Neuronal stem cell (in vitro differentiated cells): ENCODE results near the gene KCNE4.

Source experiments
- DNase-seq: peaks from one replicate; pipeline ENCODE4 v3.0.0-alpha.2; 2013; ENCODE audit warnings: low spot score
- H2AFZ ChIP-seq: one replicate; pipeline ENCODE4 v1.6.1; 2013; ENCODE audit warnings: mild to moderate bottlenecking, low read length, inconsistent platforms
- H2AK5ac ChIP-seq: 2 replicates; pipeline ENCODE4 v1.6.1; 2013; ENCODE audit warnings: low read depth, mild to moderate bottlenecking, inconsistent platforms, low read length, moderate library complexity, mixed read lengths
- H2BK120ac ChIP-seq: 2 replicates; pipeline ENCODE4 v1.6.1; 2013; ENCODE audit warnings: low read depth, mild to moderate bottlenecking, inconsistent platforms, low read length, moderate library complexity, mixed read lengths
- H2BK12ac ChIP-seq: one replicate; pipeline ENCODE4 v1.6.1; 2013; ENCODE audit warnings: low read length, inconsistent platforms
- H2BK15ac ChIP-seq: 2 replicates; pipeline ENCODE4 v1.6.1; 2013; ENCODE audit warnings: mild to moderate bottlenecking, low read length, inconsistent platforms, mixed read lengths
- H2BK5ac ChIP-seq: one replicate; pipeline ENCODE4 v1.6.1; 2013; ENCODE audit warnings: inconsistent platforms, mild to moderate bottlenecking, low read length, moderate library complexity
- H3K14ac ChIP-seq: one replicate; pipeline ENCODE4 v1.6.1; 2013; ENCODE audit warnings: low read length, inconsistent platforms
- H3K18ac ChIP-seq: 2 replicates; pipeline ENCODE4 v1.6.1; 2013; ENCODE audit warnings: low read length, inconsistent platforms
- H3K23ac ChIP-seq: 2 replicates; pipeline ENCODE4 v1.6.1; 2013; ENCODE audit warnings: low read depth, mild to moderate bottlenecking, mixed read lengths, low read length, inconsistent platforms; ENCODE audit not compliant: poor library complexity
- H3K27ac ChIP-seq: replicated peaks from 3 replicates; pipeline ENCODE4 v1.5.1; 2013; ENCODE audit warnings: low read length, inconsistent platforms
- H3K27me3 ChIP-seq, 3 experiments: 2 replicates each; pipeline ENCODE4 v1.6.1; 2013; ENCODE audit warnings: low read length in 3 of 3, mild to moderate bottlenecking in 2 of 3, inconsistent platforms in 1 of 3, low read depth in 1 of 3, mixed read lengths in 1 of 3, moderate library complexity in 1 of 3; ENCODE audit not compliant: control insufficient read depth in 3 of 3, insufficient read depth in 3 of 3
- H3K36me3 ChIP-seq, 2 donors: replicated peaks in 1 of 2; 2 replicates each; pipeline ENCODE4 v1.6.1; 2013; ENCODE audit warnings: low read length in 2 of 2; ENCODE audit not compliant: control insufficient read depth in 2 of 2, insufficient read depth in 2 of 2
- H3K4ac ChIP-seq: 2 replicates; pipeline ENCODE4 v1.6.1; 2013; ENCODE audit warnings: inconsistent platforms, mild to moderate bottlenecking, low read length, moderate library complexity
- H3K4me1 ChIP-seq, 2 donors: 1 replicate in 1 of 2; 2 replicates in 1 of 2; pipeline ENCODE4 v1.6.1; 2013; ENCODE audit warnings: low read length in 2 of 2, low read depth in 1 of 2; ENCODE audit not compliant: control insufficient read depth in 2 of 2, insufficient read depth in 1 of 2
- H3K4me2 ChIP-seq: one replicate; pipeline ENCODE4 v1.6.1; 2013; ENCODE audit warnings: mild to moderate bottlenecking, low read length, inconsistent platforms; ENCODE audit not compliant: insufficient read depth, poor library complexity, severe bottlenecking
- H3K4me3 ChIP-seq, 2 donors: 2 replicates each; pipeline ENCODE4 v1.5.1; 2013; ENCODE audit warnings: low read length in 2 of 2, mild to moderate bottlenecking in 2 of 2, inconsistent platforms in 1 of 2, moderate library complexity in 1 of 2
- H3K79me1 ChIP-seq: one replicate; pipeline ENCODE4 v1.6.1; 2013; ENCODE audit warnings: low read depth, mild to moderate bottlenecking, inconsistent platforms, low read length, moderate library complexity
- H3K9ac ChIP-seq: one replicate; pipeline ENCODE4 v1.6.1; 2013; ENCODE audit warnings: mild to moderate bottlenecking, low read depth, low read length, inconsistent platforms; ENCODE audit not compliant: poor library complexity
- H3K9me3 ChIP-seq, 2 donors: replicated peaks in 1 of 2; 2 replicates each; pipeline versions ENCODE3 to v1.6.1; 2013; ENCODE audit warnings: low read length in 2 of 2, mild to moderate bottlenecking in 2 of 2, inconsistent platforms in 1 of 2, low read depth in 1 of 2, mixed read lengths in 1 of 2, moderate library complexity in 1 of 2; ENCODE audit not compliant: control insufficient read depth in 2 of 2, insufficient read depth in 1 of 2
- H4K8ac ChIP-seq: one replicate; pipeline ENCODE4 v1.6.1; 2013; ENCODE audit warnings: low read depth, mild to moderate bottlenecking, inconsistent platforms, low read length, moderate library complexity
- H4K91ac ChIP-seq: one replicate; pipeline ENCODE4 v1.6.1; 2013; ENCODE audit warnings: low read length, low read depth, mild to moderate bottlenecking, inconsistent platforms; ENCODE audit not compliant: poor library complexity
- WGBS, 2 donors: extraction: QIAGEN DNeasy Blood & Tissue Kit; methylation state at CpG; one replicate each; pipeline ENCODE4 v1.1.7; 2013; ENCODE audit warnings: missing lambda C conversion rate in 2 of 2, mixed read lengths in 1 of 2; ENCODE audit not compliant: insufficient read length in 2 of 2, insufficient replicate concordance in 1 of 2; ENCODE audit errors: extremely low coverage in 2 of 2; 5-methylcytosine and 5-hydroxymethylcytosine counted together

The KCNE4 gene

DNA sequence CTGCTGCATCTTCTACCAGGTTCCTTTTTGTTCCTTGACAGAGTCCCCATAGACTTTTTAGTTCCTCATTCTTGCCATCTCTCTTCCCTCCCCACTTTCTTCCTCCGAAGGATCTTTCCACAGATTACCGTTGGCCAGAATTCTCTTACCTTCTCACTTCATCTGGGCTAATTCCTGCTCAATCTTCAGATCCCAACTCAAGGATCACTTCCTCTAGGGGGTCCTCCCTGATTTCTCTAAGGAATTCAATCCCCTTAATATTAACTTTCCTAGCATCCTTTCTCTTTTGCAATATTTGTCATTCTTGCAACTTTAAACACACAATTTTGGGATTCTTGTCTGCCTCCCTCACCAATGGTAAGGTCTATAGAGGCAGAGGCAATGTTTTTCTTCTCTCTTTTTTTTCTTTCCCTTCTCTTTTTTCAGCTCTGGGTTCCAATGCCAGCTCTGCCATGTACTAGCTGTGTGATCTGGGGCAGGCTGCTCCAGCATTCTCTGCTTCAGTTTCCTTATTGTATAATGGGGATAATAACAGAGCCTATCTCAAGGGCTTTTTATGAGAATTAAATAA is 5.4 kb upstream of the KCNE4 start:
- Histone ChIP-seq H3K4ac (no peak overlapping the region), H4K91ac (no peak overlapping the region), H2BK15ac (no peak overlapping the region), H3K79me1 (no peaks in the 10 kb centered on the region), H2AK5ac (no peak overlapping the region), H2AFZ (no peak overlapping the region), H3K9ac (no peak overlapping the region), H3K14ac (no peak overlapping the region), H3K27me3 (no peaks in the 10 kb centered on the region), H3K27ac (no peak overlapping the region), H2BK120ac (no peak overlapping the region), H3K23ac (no peak overlapping the region), H3K9me3 (no peaks in the 10 kb centered on the region), H3K18ac (no peak overlapping the region), H2BK5ac (no peak overlapping the region), H3K36me3 (no peaks in the 10 kb centered on the region), H3K4me1 (peaks cover 2 to 8% of the 10 kb centered on the region in 2 donors), H3K4me2 (no peak overlapping the region), H3K4me3 (no peak overlapping the region), H4K8ac (no peak overlapping the region), H2BK12ac (no peak overlapping the region)
- no CpG with 5 or more reads among the region's 2 CpGs for WGBS, 2 donors
- no peak for DNase-seq

- Histone ChIP-seq H3K4ac (no peak overlapping the region), H2BK12ac (no peak overlapping the region), H2BK5ac (no peak overlapping the region), H3K4me3 (no peak overlapping the region), H4K8ac (no peak overlapping the region), H3K27me3 (no peaks in the 10 kb centered on the region), H3K27ac (no peak overlapping the region), H3K4me1 (peaks cover 5 to 8% of the 10 kb centered on the region in 2 donors), H3K9me3 (no peaks in the 10 kb centered on the region), H3K18ac (no peak overlapping the region), H4K91ac (no peak overlapping the region), H2BK120ac (no peak overlapping the region), H3K79me1 (no peaks in the 10 kb centered on the region), H3K4me2 (no peak overlapping the region), H3K23ac (no peak overlapping the region), H2BK15ac (no peak overlapping the region), H2AK5ac (no peak overlapping the region), H3K36me3 (no peaks in the 10 kb centered on the region), H3K14ac (no peak overlapping the region), H3K9ac (no peak overlapping the region), H2AFZ (peak overlapping the region; percentile 43)
- no CpG with 5 or more reads among the region's 4 CpGs for WGBS, 2 donors
- no peak for DNase-seq
These were observed 4.7 kb upstream of the KCNE4 start for GRCh38 chr2:223047260-223047761.

GRCh38 chr2:223048519-223048918 is 3.5 kb upstream of the KCNE4 start:
- no peak overlapping the region for H3K18ac ChIP-seq
- no peak overlapping the region for H3K14ac ChIP-seq
- no peak overlapping the region for H2BK12ac ChIP-seq
- no peak overlapping the region for H2AK5ac ChIP-seq
- no peak overlapping the region for H4K91ac ChIP-seq
- no peak for DNase-seq
- no peak overlapping the region for H2AFZ ChIP-seq
- no peak overlapping the region for H3K23ac ChIP-seq
- H3K36me3 ChIP-seq: no peaks in the 10 kb centered on the region
- H3K27ac ChIP-seq: no peak overlapping the region
- peaks cover 5% of the 10 kb centered on the region in 2 donors for H3K4me1 ChIP-seq
- no peak overlapping the region for H2BK15ac ChIP-seq
- H2BK120ac ChIP-seq: no peak overlapping the region
- H3K79me1 ChIP-seq: no peaks in the 10 kb centered on the region
- H3K9me3 ChIP-seq: no peaks in the 10 kb centered on the region
- no peak overlapping the region for H2BK5ac ChIP-seq
- no peaks in the 10 kb centered on the region for H3K27me3 ChIP-seq
- H3K4me2 ChIP-seq: no peak overlapping the region
- no CpG with 5 or more reads among the region's 1 CpG for WGBS, 2 donors
- no peak overlapping the region for H3K9ac ChIP-seq
- no peak overlapping the region for H4K8ac ChIP-seq
- H3K4me3 ChIP-seq: no peak overlapping the region
- H3K4ac ChIP-seq: no peak overlapping the region

- Histone ChIP-seq H3K27ac (no peak overlapping the region), H3K14ac (no peak overlapping the region), H2AFZ (no peak overlapping the region), H4K8ac (no peak overlapping the region), H2BK12ac (no peak overlapping the region), H3K4ac (no peak overlapping the region), H3K9me3 (no peaks in the 10 kb centered on the region), H3K4me1 (peaks cover 5% of the 10 kb centered on the region in 2 donors), H3K27me3 (no peaks in the 10 kb centered on the region), H3K79me1 (no peaks in the 10 kb centered on the region), H3K4me3 (no peak overlapping the region), H2BK15ac (no peak overlapping the region), H3K23ac (no peak overlapping the region), H4K91ac (no peak overlapping the region), H3K18ac (no peak overlapping the region), H2BK120ac (no peak overlapping the region), H2AK5ac (no peak overlapping the region), H2BK5ac (no peak overlapping the region), H3K36me3 (no peaks in the 10 kb centered on the region), H3K9ac (no peak overlapping the region), H3K4me2 (no peak overlapping the region)
- no peak for DNase-seq
- WGBS, 2 donors: no CpG with 5 or more reads among the region's 4 CpGs
These were observed 2.6 kb upstream of the KCNE4 start for GRCh38 chr2:223049356-223049755.
